H1 (cell line): ENCODE data around the gene TTC28. TPM values are rescaled to one million over a fixed set of nuclear protein-coding genes. Genes with fewer than 3 reads are reported as not detected.

Experiments used
- CTCF ChIA-PET: fragments of 300-600 bp; sonication (Branson Sonifier 250); formaldehyde crosslinking; loops from one replicate; lab custom pipeline; 2021; ENCODE audit not compliant: partially characterized antibody; lab: Charles Lee
- POLR2A ChIA-PET: fragments of 300-600 bp; sonication (Branson Sonifier 250); formaldehyde crosslinking; loops from one replicate; lab custom pipeline; 2021; ENCODE audit warnings: inconsistent platforms; ENCODE audit not compliant: partially characterized antibody; lab: Charles Lee
- DNase-seq, 2 experiments: peaks; one replicate each; pipeline versions ENCODE4 v3.0.0 to v3.0.0-alpha.2; 2010 to 2022; ENCODE audit warnings: low spot score in 2 of 2, low read depth in 1 of 2, mixed read lengths in 1 of 2
- FAIRE-seq: peaks from 2 replicates; lab custom pipeline; 2011; peaks lifted over from hg19 to GRCh38; lab: Jason Lieb, UNC
- H2AFZ ChIP-seq: 2 replicates; pipeline ENCODE4 v1.8.1; 2012; ENCODE audit warnings: low read length, inconsistent platforms
- H2AK5ac ChIP-seq: 2 replicates; pipeline ENCODE4 v1.6.1; 2013; ENCODE audit warnings: low read depth, low read length
- H2BK120ac ChIP-seq: replicated peaks from 2 replicates; pipeline ENCODE3; 2013; ENCODE audit warnings: low read depth, low read length, inconsistent platforms
- H2BK12ac ChIP-seq: 2 replicates; pipeline ENCODE4 v1.6.1; 2013; ENCODE audit warnings: low read depth, low read length
- H2BK15ac ChIP-seq: 2 replicates; pipeline ENCODE4 v1.6.1; 2013; ENCODE audit warnings: low read length
- H2BK20ac ChIP-seq: 2 replicates; pipeline ENCODE4 v1.6.1; 2013; ENCODE audit warnings: low read length
- H2BK5ac ChIP-seq: 2 replicates; pipeline ENCODE4 v1.6.1; 2013; ENCODE audit warnings: low read depth, low read length
- H3K14ac ChIP-seq: 2 replicates; pipeline ENCODE4 v1.6.1; 2013; ENCODE audit warnings: inconsistent platforms; ENCODE audit not compliant: insufficient read length
- H3K18ac ChIP-seq: 2 replicates; pipeline ENCODE4 v1.6.1; 2013; ENCODE audit warnings: low read length; ENCODE audit errors: extremely low read depth
- H3K23ac ChIP-seq: 2 replicates; pipeline ENCODE4 v1.6.1; 2013; ENCODE audit warnings: inconsistent platforms; ENCODE audit not compliant: insufficient read length
- H3K23me2 ChIP-seq: 2 replicates; pipeline ENCODE4 v1.6.1; 2013; ENCODE audit warnings: low read depth, low read length
- H3K27ac ChIP-seq: 2 replicates; pipeline ENCODE4 v1.6.1; 2011; ENCODE audit warnings: low read depth, low read length, inconsistent platforms
- H3K27me3 ChIP-seq, 4 experiments: replicated peaks in 1 of 4; 1 replicate in 1 of 4; 2 replicates in 3 of 4; pipeline versions ENCODE4 v1.6.1 to v1.8.1; 2011 to 2013; ENCODE audit warnings: low read length in 3 of 4, mild to moderate bottlenecking in 3 of 4, inconsistent platforms in 2 of 4, mixed read lengths in 2 of 4, moderate library complexity in 1 of 4; ENCODE audit not compliant: control insufficient read depth in 3 of 4, insufficient read depth in 3 of 4; ENCODE audit errors: extremely low read depth in 1 of 4
- H3K36me3 ChIP-seq, 4 experiments: 2 replicates each; pipeline versions ENCODE4 v1.6.1 to v1.8.1; 2011 to 2013; ENCODE audit warnings: mild to moderate bottlenecking in 4 of 4, low read length in 3 of 4, moderate library complexity in 2 of 4, control low read depth in 1 of 4, inconsistent platforms in 1 of 4; ENCODE audit not compliant: insufficient read depth in 4 of 4, control insufficient read depth in 2 of 4
- H3K4ac ChIP-seq: replicated peaks from 2 replicates; pipeline ENCODE3; 2013; ENCODE audit warnings: low read length, low read depth, mixed read lengths, inconsistent platforms; ENCODE audit not compliant: insufficient read length
- H3K4me1 ChIP-seq, 4 experiments: replicated peaks in 1 of 4; 1 replicate in 1 of 4; 2 replicates in 3 of 4; pipeline versions ENCODE4 v1.6.1 to v1.8.1; 2011 to 2013; ENCODE audit warnings: low read length in 3 of 4, inconsistent platforms in 2 of 4, mixed read lengths in 1 of 4; ENCODE audit not compliant: insufficient read depth in 4 of 4, control insufficient read depth in 3 of 4
- H3K4me2 ChIP-seq, 2 experiments: 2 replicates each; pipeline versions ENCODE4 v1.6.1 to v1.8.1; 2011 to 2013; ENCODE audit warnings: low read depth in 2 of 2, low read length in 2 of 2, control low read depth in 1 of 2, inconsistent platforms in 1 of 2, mild to moderate bottlenecking in 1 of 2; ENCODE audit not compliant: insufficient read depth in 1 of 2
- H3K4me3 ChIP-seq, 4 experiments: fragments of 200-600, 300-600 bp in 1 of 4; sonication (generic), shearing (Covaris generic), sonication (Bioruptor Twin) in 1 of 4; 2 replicates each; pipeline versions ENCODE4 v1.5.1 to v1.8.1; 2011 to 2016; ENCODE audit warnings: low read length in 4 of 4, low read depth in 3 of 4, control low read depth in 2 of 4, inconsistent platforms in 2 of 4, mild to moderate bottlenecking in 2 of 4, mixed read lengths in 1 of 4, moderate library complexity in 1 of 4; ENCODE audit not compliant: insufficient read depth in 2 of 4; ENCODE audit errors: extremely low read depth in 1 of 4
- H3K56ac ChIP-seq: replicated peaks from 2 replicates; pipeline ENCODE3; 2013; ENCODE audit warnings: low read depth, mild to moderate bottlenecking, mixed read lengths, low read length, inconsistent platforms; ENCODE audit not compliant: insufficient read length
- H3K79me1 ChIP-seq: 2 replicates; pipeline ENCODE4 v1.6.1; 2013; ENCODE audit warnings: low read depth, low read length, control low read depth
- H3K79me2 ChIP-seq, 2 experiments: 2 replicates each; pipeline versions ENCODE4 v1.6.1 to v1.8.1; 2012 to 2013; ENCODE audit warnings: low read length in 2 of 2, mild to moderate bottlenecking in 2 of 2, inconsistent platforms in 1 of 2; ENCODE audit not compliant: insufficient read depth in 2 of 2, control insufficient read depth in 1 of 2
- H3K9ac ChIP-seq, 4 experiments: replicated peaks in 1 of 4; 1 replicate in 1 of 4; 2 replicates in 3 of 4; pipeline versions ENCODE4 v1.6.1 to v1.8.1; 2011 to 2013; ENCODE audit warnings: low read depth in 3 of 4, low read length in 3 of 4, control low read depth in 2 of 4, mild to moderate bottlenecking in 2 of 4, moderate library complexity in 2 of 4, inconsistent platforms in 1 of 4; ENCODE audit errors: extremely low read depth in 1 of 4
- H3K9me3 ChIP-seq, 2 experiments: 2 replicates each; pipeline versions ENCODE4 v1.6.1 to v1.8.1; 2012 to 2013; ENCODE audit warnings: mild to moderate bottlenecking in 2 of 2, moderate library complexity in 2 of 2, control low read depth in 1 of 2, inconsistent platforms in 1 of 2, low read depth in 1 of 2, low read length in 1 of 2, mixed read lengths in 1 of 2; ENCODE audit not compliant: insufficient read depth in 2 of 2
- H4K20me1 ChIP-seq, 2 experiments: replicated peaks in 1 of 2; 2 replicates each; pipeline versions ENCODE3 to v1.8.1; 2011 to 2013; ENCODE audit warnings: inconsistent platforms in 2 of 2, low read length in 2 of 2, mild to moderate bottlenecking in 1 of 2; ENCODE audit not compliant: insufficient read depth in 2 of 2, control insufficient read depth in 1 of 2
- H4K5ac ChIP-seq: 2 replicates; pipeline ENCODE4 v1.6.1; 2013; ENCODE audit warnings: low read length, low read depth, mixed read lengths, inconsistent platforms; ENCODE audit not compliant: insufficient read length
- H4K8ac ChIP-seq: 2 replicates; pipeline ENCODE4 v1.8.0; 2013; ENCODE audit warnings: mild to moderate bottlenecking, moderate library complexity, low read length, inconsistent platforms; ENCODE audit not compliant: insufficient read depth; ENCODE audit errors: extremely low read depth
- H4K91ac ChIP-seq: replicated peaks from 2 replicates; pipeline ENCODE3; 2013; ENCODE audit warnings: low read length, mixed read lengths, inconsistent platforms; ENCODE audit not compliant: insufficient read length
- HDAC2 ChIP-seq, 2 experiments: fragments of 300-600 bp in 1 of 2; sonication (generic) in 1 of 2; IDR thresholded peaks; 2 replicates each; pipeline ENCODE4 v1.6.1; 2011 to 2012; ENCODE audit warnings: low read depth in 2 of 2, low read length in 2 of 2, mild to moderate bottlenecking in 2 of 2, moderate library complexity in 2 of 2, borderline replicate concordance in 1 of 2, inconsistent platforms in 1 of 2
- SIRT6 ChIP-seq: IDR thresholded peaks from one replicate; pipeline ENCODE4 v1.7.1; 2012; ENCODE audit warnings: low read length, inconsistent platforms
- SP2 ChIP-seq: IDR thresholded peaks from 2 replicates; pipeline ENCODE4 v1.6.1; 2012; ENCODE audit warnings: mild to moderate bottlenecking, low read length, inconsistent platforms
- WGBS, 2 experiments: shearing (Covaris generic) in 1 of 2; methylation state at CpG; one replicate each; pipeline versions ENCODE4 v1.1.6 to v1.1.7; 2013 to 2015; ENCODE audit warnings: low lambda C conversion rate in 2 of 2, mixed read lengths in 2 of 2, inconsistent platforms in 1 of 2, low coverage in 1 of 2, missing lambda C conversion rate in 1 of 2; ENCODE audit not compliant: insufficient replicate concordance in 2 of 2, insufficient coverage in 1 of 2, insufficient read length in 1 of 2; ENCODE audit errors: extremely low coverage in 1 of 2, missing lambda C conversion rate in 1 of 2; 5-methylcytosine and 5-hydroxymethylcytosine counted together
- polyA plus RNA-seq, 7 experiments: library from polyadenylated mRNA; depleted of rRNA in 3 of 7; stranded (reverse) in 5 of 7; unstranded in 2 of 7; fragments of >200 nt in 5 of 7; fragments of 200-250 nt in 2 of 7; gene quantifications; 1 replicate in 5 of 7; 2 replicates in 1 of 7; 4 replicates in 1 of 7; pipeline versions ENCODE4 v1.2.1 to v1.2.3, GENCODE V29; 2011 to 2013; ENCODE audit warnings: missing spikeins in 2 of 7, mixed read lengths in 2 of 7
- total RNA-seq: library from RNA; stranded (reverse); fragmentation: NEBNext Ultra II Directional; extraction: Animal tissue kit (Norgen Biotek cat#: 25700); gene quantifications from 2 replicates; pipeline ENCODE4 v1.2.1, GENCODE V29; 2021

TTC28 gene
- total and polyA plus RNA-seq, 2 of the 8 experiments (the other 6 are each of a cell fraction or from before 2014, with no cell fraction given) = 2.6 to 12.6 TPM

DNA sequence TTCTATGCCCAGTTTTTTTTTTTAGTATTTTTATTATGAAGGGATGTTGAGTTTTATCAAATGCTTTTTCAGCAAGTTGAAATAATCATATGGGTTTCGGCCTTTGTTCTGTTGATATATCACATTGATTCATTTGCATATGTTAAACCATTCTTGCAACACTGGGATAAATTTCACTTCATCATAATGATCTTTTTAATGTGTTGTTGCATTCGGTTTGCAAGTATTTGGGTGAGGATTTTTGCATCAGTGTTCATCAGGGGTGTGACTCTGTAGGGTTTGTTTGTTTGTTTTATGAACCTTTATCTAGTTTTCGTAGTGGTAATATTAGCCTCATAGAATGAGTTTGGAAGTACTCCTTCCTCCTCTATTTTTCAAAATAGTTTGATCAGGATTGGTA, 103.5 kb downstream of the TTC28 start:
- 84% methylated on average over 3 of the region's 3 CpGs; no CpG with 5 or more reads in 1 of the 2 experiments for whole genome bisulfite sequencing, 2 experiments
- Histone ChIP-seq H3K36me3 (no peaks in the 10 kb centered on the region), H3K4ac (no peak overlapping the region), H2BK15ac (no peak overlapping the region), H2BK120ac (no peak overlapping the region), H3K4me2 (no peak overlapping the region), H2BK20ac (no peak overlapping the region), H4K5ac (no peak overlapping the region), H3K4me1 (no peaks in the 10 kb centered on the region), H2BK5ac (no peak overlapping the region), H3K14ac (no peak overlapping the region), H3K27ac (no peak overlapping the region), H2BK12ac (no peak overlapping the region), H3K9me3 (no peaks in the 10 kb centered on the region), H3K27me3 (no peaks in the 10 kb centered on the region), H3K56ac (no peak overlapping the region), H4K8ac (no peak overlapping the region), H2AK5ac (no peak overlapping the region), H4K91ac (no peak overlapping the region), H3K4me3 (no peak overlapping the region), H3K23ac (no peak overlapping the region), H4K20me1 (no peaks in the 10 kb centered on the region), H3K79me2 (no peaks in the 10 kb centered on the region), H3K9ac (no peak overlapping the region), H2AFZ (no peak overlapping the region), H3K79me1 (no peaks in the 10 kb centered on the region), H3K18ac (no peak overlapping the region), H3K23me2 (no peaks in the 10 kb centered on the region)
- POLR2A ChIA-PET = no interaction called here
- CTCF ChIA-PET = interaction anchor here (0.6 to 2.9 kb wide), 4 partner anchors 158 to 556 kb away, joined by 3 to 11 read pairs (median 5); no protein-coding TSS in a partner anchor
- DNase-seq (no peak), FAIRE-seq (no peak)
- TF ChIP-seq SP2 (no peak), HDAC2 (IDR thresholded peaks at IDR 0.05; ENCODE audit: borderline replicate concordance in 1 of 2, low read depth in 2 of 2, low read length in 2 of 2) (no peak), SIRT6 (no peak)
